IMR-90 (cell line): ENCODE results near the gene ARPC1A. TPM values are rescaled to one million over a fixed set of nuclear protein-coding genes. Genes with fewer than 3 reads are reported as not detected.
A peak's percentile ranks its signal among the peaks of the same experiment; 100 is the strongest.

Experiments used
- ATAC-seq: fragments of 200-7000 bp; cut with Tn5 transposase; 2 replicates; pipeline ENCODE4 v1.9.1; 2020; ENCODE audit warnings: low read depth, mild to moderate bottlenecking, moderate library complexity
- BruUV-seq: library from RNA; stranded (reverse); fragments of 400-500 nt; replicated peaks from 2 replicates; lab custom pipeline; 2021; lab: Mats Ljungman, UMichigan
- CTCF ChIA-PET: fragments of 300-600 bp; formaldehyde crosslinking; extraction: SDS; loops from one replicate; lab custom pipeline; 2021; ENCODE audit warnings: antibody characterized with exemption; lab: Yijun Ruan, JAX
- POLR2A ChIA-PET: fragments of 300-600 bp; sonication (Branson Sonifier 250); formaldehyde crosslinking; loops from one replicate; lab custom pipeline; 2022; ENCODE audit warnings: antibody characterized with exemption; ENCODE audit not compliant: unreplicated experiment; lab: Charles Lee
- DNase-seq: peaks from one replicate; pipeline ENCODE4 v3.0.0; 2013
- H2AFZ ChIP-seq: replicated peaks from 2 replicates; pipeline ENCODE3; 2013; ENCODE audit warnings: low read length, mild to moderate bottlenecking; ENCODE audit not compliant: poor library complexity
- H2AK5ac ChIP-seq: 2 replicates; pipeline ENCODE4 v1.6.1; 2013; ENCODE audit warnings: low read depth, low read length, inconsistent platforms
- H2AK9ac ChIP-seq: replicated peaks from 2 replicates; pipeline ENCODE3; 2013; ENCODE audit warnings: mild to moderate bottlenecking, low read depth, low read length, moderate library complexity; ENCODE audit not compliant: poor library complexity
- H2BK120ac ChIP-seq: 2 replicates; pipeline ENCODE4 v1.6.1; 2013; ENCODE audit warnings: low read depth, low read length, inconsistent platforms
- H2BK15ac ChIP-seq: 3 replicates; pipeline ENCODE4 v1.6.1; 2013; ENCODE audit warnings: low read depth, low read length, inconsistent platforms
- H2BK20ac ChIP-seq: 2 replicates; pipeline ENCODE4 v1.6.1; 2013; ENCODE audit warnings: low read depth, mild to moderate bottlenecking, inconsistent platforms, low read length, moderate library complexity
- H2BK5ac ChIP-seq: 2 replicates; pipeline ENCODE4 v1.6.1; 2013; ENCODE audit warnings: mild to moderate bottlenecking, low read depth, low read length, inconsistent platforms; ENCODE audit not compliant: poor library complexity, severe bottlenecking
- H3K14ac ChIP-seq: replicated peaks from 2 replicates; pipeline ENCODE4 v1.6.1; 2013; ENCODE audit warnings: low read depth, low read length, inconsistent platforms
- H3K18ac ChIP-seq: 2 replicates; pipeline ENCODE4 v1.6.1; 2013; ENCODE audit warnings: low read depth, low read length, control low read depth
- H3K23ac ChIP-seq: 2 replicates; pipeline ENCODE4 v1.6.1; 2013; ENCODE audit warnings: low read depth, low read length, inconsistent platforms
- H3K27ac ChIP-seq: 2 replicates; pipeline ENCODE4 v1.5.1; 2013; ENCODE audit warnings: mild to moderate bottlenecking, control low read depth, low read length; ENCODE audit not compliant: insufficient read depth
- H3K27me3 ChIP-seq: 2 replicates; pipeline ENCODE4 v1.6.1; 2013; ENCODE audit warnings: low read length; ENCODE audit not compliant: control insufficient read depth, insufficient read depth
- H3K36me3 ChIP-seq: 2 replicates; pipeline ENCODE4 v1.6.1; 2013; ENCODE audit warnings: low read length, mixed read lengths; ENCODE audit not compliant: control insufficient read depth, insufficient read depth
- H3K4ac ChIP-seq: 2 replicates; pipeline ENCODE4 v1.6.1; 2013; ENCODE audit warnings: low read depth, low read length, inconsistent platforms
- H3K4me1 ChIP-seq: 2 replicates; pipeline ENCODE4 v1.6.1; 2013; ENCODE audit warnings: low read length, mixed read lengths; ENCODE audit not compliant: control insufficient read depth, insufficient read depth
- H3K4me2 ChIP-seq: 2 replicates; pipeline ENCODE4 v1.6.1; 2013; ENCODE audit warnings: low read depth, mild to moderate bottlenecking, control low read depth, low read length, moderate library complexity
- H3K4me3 ChIP-seq: 2 replicates; pipeline ENCODE4 v1.5.1; 2013; ENCODE audit warnings: low read depth, mild to moderate bottlenecking, control low read depth, low read length, moderate library complexity; ENCODE audit not compliant: insufficient read depth
- H3K56ac ChIP-seq: 2 replicates; pipeline ENCODE4 v1.6.1; 2013; ENCODE audit warnings: low read length, inconsistent platforms; ENCODE audit not compliant: insufficient read depth; ENCODE audit errors: extremely low read depth
- H3K79me1 ChIP-seq, 2 experiments: 2 replicates each; pipeline ENCODE4 v1.6.1; 2013; ENCODE audit warnings: low read length in 2 of 2, inconsistent platforms in 1 of 2, low read depth in 1 of 2
- H3K9ac ChIP-seq: 2 replicates; pipeline ENCODE4 v1.6.1; 2013; ENCODE audit warnings: low read depth, low read length, control low read depth
- H3K9me1 ChIP-seq: 2 replicates; pipeline ENCODE4 v1.6.1; 2013; ENCODE audit warnings: low read length, inconsistent platforms; ENCODE audit not compliant: insufficient read depth
- H3K9me3 ChIP-seq: 2 replicates; pipeline ENCODE4 v1.6.1; 2013; ENCODE audit warnings: low read length; ENCODE audit not compliant: control insufficient read depth, insufficient read depth
- H4K20me1 ChIP-seq: 2 replicates; pipeline ENCODE4 v1.6.1; 2013; ENCODE audit warnings: low read length, inconsistent platforms; ENCODE audit not compliant: insufficient read depth
- H4K5ac ChIP-seq: 2 replicates; pipeline ENCODE4 v1.6.1; 2013; ENCODE audit warnings: mild to moderate bottlenecking, low read depth, low read length, control low read depth
- H4K8ac ChIP-seq, 2 experiments: 2 replicates each; pipeline ENCODE4 v1.6.1; 2013; ENCODE audit warnings: low read depth in 2 of 2, low read length in 2 of 2, control low read depth in 1 of 2, inconsistent platforms in 1 of 2
- H4K91ac ChIP-seq: 2 replicates; pipeline ENCODE4 v1.6.1; 2013; ENCODE audit warnings: low read depth, low read length, inconsistent platforms; ENCODE audit not compliant: insufficient read depth
- BHLHE40 ChIP-seq: fragments of 150-350 bp; IDR thresholded peaks from 2 replicates; pipeline ENCODE4 v1.6.1; 2016; ENCODE audit warnings: mild to moderate bottlenecking, low read depth, low read length
- CEBPB ChIP-seq: IDR thresholded peaks from 2 replicates; pipeline ENCODE4 v1.6.1; 2012; ENCODE audit warnings: low read depth, low read length, improper control_type of control experiment
- CTCF ChIP-seq: conservative IDR thresholded peaks from 2 replicates; pipeline ENCODE4 v1.5.1; 2012; ENCODE audit warnings: mild to moderate bottlenecking, low read depth, low read length, improper control_type of control experiment
- FOS ChIP-seq: fragments of 150-350 bp; IDR thresholded peaks from 2 replicates; pipeline ENCODE4 v1.6.1; 2016; ENCODE audit warnings: low read depth, low read length
- MAFK ChIP-seq: IDR thresholded peaks from 2 replicates; pipeline ENCODE4 v1.6.1; 2012; ENCODE audit warnings: low read depth, low read length, improper control_type of control experiment
- MAZ ChIP-seq: IDR thresholded peaks from 2 replicates; pipeline ENCODE4 v1.6.1; 2012; ENCODE audit warnings: low read depth, mild to moderate bottlenecking, low read length, improper control_type of control experiment, moderate library complexity, borderline replicate concordance
- MXI1 ChIP-seq: IDR thresholded peaks from 2 replicates; pipeline ENCODE4 v1.6.1; 2012; ENCODE audit warnings: low read depth, mild to moderate bottlenecking, low read length, moderate library complexity, borderline replicate concordance
- NFE2L2 ChIP-seq: fragments of 150-350 bp; IDR thresholded peaks from 2 replicates; pipeline ENCODE4 v1.6.1; 2016; ENCODE audit warnings: low read depth, mild to moderate bottlenecking, low read length
- RAD21 ChIP-seq: IDR thresholded peaks from 2 replicates; pipeline ENCODE4 v1.6.1; 2012; ENCODE audit warnings: low read length, improper control_type of control experiment
- RCOR1 ChIP-seq: IDR thresholded peaks from 2 replicates; pipeline ENCODE4 v1.6.1; 2012; ENCODE audit warnings: mild to moderate bottlenecking, low read length, improper control_type of control experiment; ENCODE audit not compliant: insufficient replicate concordance
- RFX5 ChIP-seq: IDR thresholded peaks from 2 replicates; pipeline ENCODE4 v1.8.0; 2012; ENCODE audit warnings: low read depth, mild to moderate bottlenecking, low read length, moderate library complexity
- WGBS, 2 experiments: methylation state at CpG; one replicate each; pipeline versions ENCODE4 v1.1.5 to v1.1.7; 2013; ENCODE audit warnings: missing lambda C conversion rate in 2 of 2; ENCODE audit not compliant: insufficient read length in 1 of 2; ENCODE audit errors: extremely low coverage in 2 of 2; 5-methylcytosine and 5-hydroxymethylcytosine counted together
- dilution Hi-C: fragments of 300-500 bp; cut with HindIII; formaldehyde crosslinking; loops from one replicate; pipeline ENCODE4 v1.14.3; 2018; ENCODE audit warnings: low sequenced_read_pairs; ENCODE audit not compliant: unreplicated experiment
- in situ Hi-C: fragments of 300-500 bp; cut with MboI; formaldehyde crosslinking; loops from 3 replicates; pipeline ENCODE4 v1.14.3; 2019; ENCODE audit warnings: low sequenced_read_pairs, inconsistent platforms, mixed read lengths
- intact Hi-C: fragments of 100-400 bp; cut with micrococcal nuclease; formaldehyde crosslinking; loops from 2 replicates; pipeline ENCODE4 v1.10.0; 2022
- polyA plus RNA-seq, 3 experiments: library from polyadenylated mRNA; depleted of rRNA; stranded (reverse); fragments of >200 nt; gene quantifications; 2 replicates each; pipeline ENCODE4 v1.2.3, GENCODE V29; 2012; ENCODE audit warnings: low replicate concordance in 1 of 3
- total RNA-seq: library from RNA; depleted of rRNA; stranded (reverse); fragments of >200 nt; gene quantifications from 2 replicates; pipeline ENCODE4 v1.2.3, GENCODE V29; 2012

Gene ARPC1A
- total and polyA plus RNA-seq, 2 of the 4 experiments (the other 2 are of a cell fraction), result 253 to 327 TPM

GRCh38 chr7:99409806-99410205 lies 84.1 kb downstream of the ARPC1A start:
- Histone ChIP-seq H3K36me3 (peaks cover 28% of the 10 kb centered on the region), H3K4ac (no peak overlapping the region), H3K9me3 (no peaks in the 10 kb centered on the region), H2AK5ac (no peak overlapping the region; the same call in 1 of the 2 replicates), H3K9me1 (peaks cover 6% of the 10 kb centered on the region; the same call in 1 of the 2 replicates), H2AK9ac (no peak overlapping the region), H3K4me1 (peaks cover 4% of the 10 kb centered on the region; the same call in 1 of the 2 replicates), H2BK5ac (no peak overlapping the region), H2BK120ac (no peak overlapping the region), H4K20me1 (peaks cover 43% of the 10 kb centered on the region), H4K91ac (no peak overlapping the region), H3K18ac (no peak overlapping the region), H3K27ac (no peak overlapping the region), H3K27me3 (no peaks in the 10 kb centered on the region), H2BK15ac (no peak overlapping the region), H3K79me1 (peaks cover 21 to 50% of the 10 kb centered on the region in 2 experiments), H3K23ac (0 out of 2 replicates have a peak overlapping the region, but pooled peaks have one; percentile 20), H4K8ac (no peak overlapping the region), H2BK20ac (no peak overlapping the region), H2AFZ (no peak overlapping the region), H3K4me2 (peak overlapping the region; percentile 96), H3K9ac (peak overlapping the region; percentile 98; the same call in 1 of the 2 replicates), H3K56ac (no peak overlapping the region), H4K5ac (no peak overlapping the region), H3K14ac (no peak overlapping the region), H3K4me3 (peak overlapping the region; percentile 57; the same call in 1 of the 2 replicates)
- dilution Hi-C loops (no loop called here), in situ Hi-C loops (no loop called here), intact Hi-C loops (no loop called here)
- WGBS, 2 experiments, result no CpG with 5 or more reads among the region's 3 CpGs
- DNase-seq (no peak), ATAC-seq (no peak)
- CTCF ChIA-PET, result no interaction called here
- TF ChIP-seq MAFK, result no peak
- TF ChIP-seq CTCF, result no peak
- TF ChIP-seq RAD21, result no peak
- no peak for TF ChIP-seq MAZ
- no peak for TF ChIP-seq NFE2L2
- no peak for TF ChIP-seq RCOR1
- TF ChIP-seq MXI1, result no peak
- TF ChIP-seq RFX5, result no peak
- no peak for TF ChIP-seq FOS
- no peak for TF ChIP-seq CEBPB
- no peak for TF ChIP-seq BHLHE40
- POLR2A ChIA-PET, result no interaction called here
- BruUV-seq, result no TSS peak
